COLO668 (cell line): ENCODE results near the gene POLN.
"Not testable (repeated sequence)": the region's sequence is repeated elsewhere in the genome, so short reads cannot be mapped to it uniquely, and the experiment has no call there.

Experiments used
- DNase-seq: peaks from one replicate; lab custom pipeline; 2025; ENCODE audit not compliant: unreplicated experiment; lab: John Stamatoyannopoulos, UW

Gene POLN

DNA sequence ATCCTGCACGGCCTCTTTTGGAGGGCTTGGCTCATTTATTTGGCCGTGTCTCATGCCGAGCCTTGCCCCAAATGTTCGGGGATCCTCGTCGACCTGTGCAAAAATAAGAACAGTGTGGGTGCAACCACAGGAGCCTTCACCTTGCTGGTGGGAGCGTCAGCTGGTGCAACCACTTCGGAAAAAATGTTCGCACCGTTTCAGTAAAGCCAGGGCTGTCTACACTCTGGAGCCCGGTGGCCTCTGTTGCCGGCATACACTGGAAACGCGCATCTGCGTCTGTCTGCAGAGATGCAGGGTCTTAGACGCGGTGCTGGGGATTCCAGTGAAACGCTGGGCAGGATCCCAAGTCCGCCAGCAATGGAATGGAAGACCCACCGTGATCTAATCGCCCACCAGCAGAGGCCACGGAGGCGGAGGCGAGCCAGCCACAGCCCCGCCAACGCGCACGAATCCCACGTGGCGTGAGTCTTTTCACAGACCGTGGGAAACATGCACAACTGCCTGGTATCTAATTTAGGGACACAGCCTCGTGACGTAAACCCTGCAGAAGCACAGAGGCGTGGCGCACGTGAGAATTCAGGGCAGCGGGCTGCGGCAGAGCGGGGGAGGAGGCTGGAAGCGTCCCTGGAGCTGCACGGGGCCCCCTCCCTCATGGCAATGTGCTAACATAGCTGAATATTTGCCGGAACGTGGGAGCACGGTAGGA is 33.8 kb upstream of the POLN start:
- DNase-seq = no peak

DNA sequence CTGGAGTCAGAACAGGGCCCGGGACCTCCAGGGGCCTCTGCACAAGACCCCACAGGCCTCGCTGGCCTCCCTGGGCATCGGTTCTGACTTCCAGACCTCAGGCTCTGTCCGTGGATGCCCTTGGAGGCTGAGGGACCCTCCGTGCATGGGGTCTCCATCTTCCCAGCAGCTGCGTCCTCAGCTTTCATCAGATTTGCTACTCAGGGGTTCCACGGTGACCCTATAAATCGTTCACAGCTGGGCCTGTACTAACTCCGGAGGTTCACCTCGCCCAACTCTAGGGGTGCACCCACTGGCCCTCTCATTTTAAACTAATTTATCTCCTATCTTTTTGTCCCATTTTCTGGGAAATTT is 33.1 kb upstream of the POLN start:
- not testable (repeated sequence) for DNase-seq

DNA sequence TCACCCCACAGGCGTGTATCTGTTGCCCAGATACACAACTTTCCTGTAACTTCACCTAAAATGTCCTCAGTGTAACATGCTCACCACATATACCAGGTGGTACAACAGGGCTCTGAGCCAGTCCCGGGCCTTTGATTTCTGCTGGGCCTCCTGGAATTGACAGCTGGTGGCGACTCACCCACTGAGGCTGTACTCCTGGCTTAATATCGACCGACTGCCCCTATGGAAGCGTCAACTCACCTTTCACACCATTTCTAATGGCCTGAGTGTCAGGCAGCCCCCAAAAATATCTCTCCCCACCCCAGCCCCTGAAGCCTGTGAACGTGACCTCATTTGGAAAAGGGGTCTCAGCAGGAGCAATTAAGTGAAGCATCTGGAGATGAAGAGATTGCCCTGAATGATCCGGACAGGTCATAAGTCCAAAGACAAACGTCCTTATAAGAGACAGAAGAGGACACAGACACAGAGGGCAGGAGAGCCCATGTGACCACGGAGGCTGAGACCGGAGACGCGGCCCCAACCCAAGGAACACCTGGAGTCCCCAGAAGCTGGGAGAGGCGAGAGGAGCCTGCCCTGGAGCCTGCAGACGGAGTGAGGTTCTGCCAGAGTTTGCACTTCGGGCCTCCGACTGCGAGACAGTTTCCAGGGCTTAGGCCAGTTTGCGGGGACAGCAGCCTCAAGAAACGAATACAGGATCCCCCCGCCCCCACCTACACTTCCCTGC is 32.6 kb upstream of the POLN start:
- DNase-seq = no peak

DNA sequence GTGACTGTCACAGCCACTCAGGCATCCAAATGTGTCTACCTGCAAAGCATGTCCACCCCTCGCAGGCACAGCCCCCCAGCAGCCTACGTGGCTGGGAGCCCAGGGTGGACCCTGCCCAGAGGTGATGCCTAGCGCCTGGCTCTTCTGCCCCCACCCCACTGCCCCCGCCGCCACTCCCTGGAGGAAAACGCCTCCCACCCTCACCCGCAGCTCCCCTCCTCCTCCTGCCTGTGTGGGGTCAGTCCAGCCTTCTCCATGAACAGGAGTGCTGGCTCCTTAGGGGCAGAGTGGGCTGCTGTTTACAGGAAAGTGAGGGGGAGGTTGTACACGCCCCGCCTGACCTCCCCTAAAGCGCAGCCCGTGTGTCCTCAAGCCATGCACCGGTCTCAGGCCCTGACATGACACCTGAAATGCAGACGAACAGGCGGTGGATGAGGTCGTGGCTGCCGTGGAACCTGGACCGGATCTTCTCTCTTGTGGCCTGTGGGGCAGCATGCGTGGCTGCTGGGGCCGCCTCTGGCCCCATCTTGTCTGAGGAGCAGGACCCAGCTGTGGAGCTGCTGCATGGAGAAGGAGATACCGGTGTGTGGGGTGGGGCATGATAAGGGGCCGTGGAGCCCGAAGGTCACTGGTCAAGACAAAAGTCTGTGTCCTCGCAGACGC is 31.9 kb upstream of the POLN start:
- DNase-seq = no peak

DNA sequence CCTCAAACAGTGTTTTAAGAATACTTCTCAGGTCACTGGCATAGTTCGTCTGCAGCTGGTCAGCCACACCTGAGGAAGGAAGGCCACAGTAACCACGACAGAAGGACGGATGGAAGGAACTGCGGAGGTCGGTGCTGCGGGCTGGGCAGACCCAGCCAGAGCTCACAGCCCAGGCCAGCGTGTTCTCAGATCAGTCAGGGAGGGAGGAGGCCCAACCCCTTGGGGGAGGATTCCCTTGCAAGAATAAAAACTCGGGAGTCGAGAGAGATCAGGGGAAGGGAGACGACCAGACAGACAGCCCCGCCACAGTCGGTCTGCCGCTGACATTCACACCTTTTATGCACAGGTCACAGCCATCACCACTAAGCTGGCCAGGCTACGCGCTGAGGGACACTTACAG is 31.3 kb upstream of the POLN start:
- DNase-seq = no peak

DNA sequence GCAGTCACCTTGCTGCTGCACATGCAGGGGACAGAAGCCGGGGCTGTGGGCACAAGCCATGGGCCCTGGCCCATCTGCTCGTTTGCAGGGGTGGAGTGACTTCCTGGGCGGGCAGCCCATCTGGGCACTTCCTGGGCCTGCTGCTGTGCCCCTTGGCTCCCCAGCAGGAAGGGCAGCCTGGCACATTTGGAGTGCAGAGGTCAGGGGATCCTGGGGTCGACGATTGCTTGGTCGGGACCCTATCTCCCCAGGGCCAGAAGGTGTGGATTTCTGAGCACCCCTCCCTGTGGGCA is 30.9 kb upstream of the POLN start:
- DNase-seq = no peak

DNA sequence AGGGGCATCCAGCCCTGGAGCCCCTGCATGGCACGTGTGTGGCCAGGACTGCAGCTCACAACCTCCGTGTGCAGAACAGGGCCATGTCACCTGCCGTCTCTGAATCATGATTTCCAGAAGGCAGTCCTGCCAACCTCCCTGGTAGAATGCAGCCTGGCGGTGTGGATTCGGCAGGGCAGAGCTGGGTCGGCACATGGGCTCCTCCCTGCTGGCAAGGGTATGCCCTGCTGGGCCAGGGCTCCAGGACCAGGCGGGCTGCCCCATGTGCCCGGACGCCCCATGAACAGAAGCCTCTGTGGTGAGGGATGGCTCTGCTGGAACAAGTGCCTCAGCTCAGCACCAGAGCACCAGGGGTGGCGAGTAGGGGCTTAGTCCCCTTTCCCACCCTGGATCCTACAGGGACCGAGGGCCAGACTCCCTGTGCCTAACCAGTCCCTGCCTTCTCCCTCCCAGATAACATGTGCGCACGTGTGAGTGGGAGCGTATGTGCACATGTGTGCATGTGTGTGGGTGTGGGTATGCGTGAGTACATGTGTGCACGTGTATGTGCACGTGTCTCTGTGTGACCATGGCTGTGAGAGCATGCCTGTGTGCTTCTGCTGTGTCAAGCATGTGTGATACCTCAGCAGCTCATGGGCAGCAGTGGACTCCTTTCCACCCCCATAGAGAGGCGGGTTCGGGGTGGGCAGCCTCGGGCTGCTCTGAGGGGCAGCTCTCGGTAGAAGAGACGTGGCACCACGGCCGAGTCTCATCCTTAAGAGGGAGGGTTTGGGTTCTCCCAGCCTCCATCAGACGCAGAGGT is 30.3 kb upstream of the POLN start:
- no peak for DNase-seq

DNA sequence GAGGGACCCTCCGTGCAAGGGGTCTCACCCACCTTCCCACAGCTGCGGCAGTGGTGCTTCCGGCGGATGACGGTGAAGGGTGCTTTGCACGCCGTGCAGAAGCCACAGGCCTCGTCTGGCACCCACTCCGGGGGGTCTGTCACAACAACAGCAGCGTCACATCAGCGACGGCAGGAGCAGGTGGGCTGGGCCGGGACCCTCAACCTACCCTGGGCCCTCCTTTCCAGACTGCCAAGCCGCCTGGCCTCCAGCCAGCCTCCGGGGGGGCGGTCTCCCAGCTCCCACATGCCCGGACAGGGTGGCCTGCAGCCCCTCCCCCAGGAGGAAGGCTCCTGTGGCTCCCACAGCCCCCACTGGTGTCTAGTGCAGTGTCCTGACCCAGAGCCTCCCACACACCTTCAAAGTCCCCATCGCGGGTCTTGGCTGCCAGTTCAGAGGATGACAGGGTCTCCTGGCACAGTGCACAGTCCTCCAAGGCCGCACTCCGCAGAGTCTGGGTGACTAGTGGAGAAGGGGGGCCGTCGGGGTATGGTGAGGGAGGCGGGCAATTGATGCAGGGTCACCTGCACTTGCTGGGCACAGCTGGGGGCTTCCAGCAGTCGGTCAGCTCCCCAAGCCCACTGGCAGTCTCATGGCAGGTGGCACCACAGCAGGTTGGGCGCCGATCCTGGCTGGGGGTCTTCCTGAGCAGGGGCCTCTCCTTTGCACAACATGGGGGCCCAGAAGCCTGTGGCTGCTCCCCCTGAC is 29.5 kb upstream of the POLN start:
- DNase-seq = no peak

DNA sequence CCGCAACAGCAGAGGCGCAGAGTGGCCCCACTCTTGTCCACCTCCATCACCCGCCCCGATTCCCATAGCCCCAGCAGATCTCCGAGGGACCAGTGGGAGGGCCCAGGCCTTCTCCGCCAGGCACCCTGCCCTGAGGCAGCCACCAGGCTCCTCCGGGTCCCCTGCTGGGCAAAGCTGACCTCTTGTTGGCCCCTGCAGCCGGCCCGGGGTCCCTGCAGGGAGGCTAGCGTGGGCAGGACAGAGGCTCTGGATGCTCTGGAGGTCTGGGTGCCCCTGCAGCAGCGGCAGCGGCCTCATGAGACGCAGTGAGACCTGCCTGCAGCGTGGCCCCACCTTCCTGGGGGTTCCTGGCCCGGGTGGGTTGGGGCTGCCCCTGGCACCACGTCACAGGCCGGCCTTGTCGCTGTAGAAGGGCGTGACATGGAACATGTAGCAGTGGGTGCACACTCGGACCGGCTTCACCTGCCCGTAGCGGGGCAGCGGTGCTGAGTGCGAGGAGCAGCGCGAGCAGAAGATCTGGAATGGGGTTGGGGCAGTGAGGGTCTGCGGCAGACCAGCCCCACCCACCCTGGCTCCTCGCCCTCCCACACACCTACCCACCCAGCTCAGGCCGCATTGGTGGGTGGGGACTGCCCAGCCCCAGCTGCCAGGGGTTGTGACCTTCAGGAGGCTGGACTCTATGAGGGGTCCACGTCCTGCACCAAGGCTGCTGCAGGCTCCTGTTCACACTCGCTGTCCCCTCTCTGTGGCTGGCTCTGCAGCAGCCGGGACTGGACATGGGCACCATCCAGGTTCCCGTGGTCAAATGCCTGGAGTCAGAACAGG is 28.6 kb upstream of the POLN start:
- no peak for DNase-seq

DNA sequence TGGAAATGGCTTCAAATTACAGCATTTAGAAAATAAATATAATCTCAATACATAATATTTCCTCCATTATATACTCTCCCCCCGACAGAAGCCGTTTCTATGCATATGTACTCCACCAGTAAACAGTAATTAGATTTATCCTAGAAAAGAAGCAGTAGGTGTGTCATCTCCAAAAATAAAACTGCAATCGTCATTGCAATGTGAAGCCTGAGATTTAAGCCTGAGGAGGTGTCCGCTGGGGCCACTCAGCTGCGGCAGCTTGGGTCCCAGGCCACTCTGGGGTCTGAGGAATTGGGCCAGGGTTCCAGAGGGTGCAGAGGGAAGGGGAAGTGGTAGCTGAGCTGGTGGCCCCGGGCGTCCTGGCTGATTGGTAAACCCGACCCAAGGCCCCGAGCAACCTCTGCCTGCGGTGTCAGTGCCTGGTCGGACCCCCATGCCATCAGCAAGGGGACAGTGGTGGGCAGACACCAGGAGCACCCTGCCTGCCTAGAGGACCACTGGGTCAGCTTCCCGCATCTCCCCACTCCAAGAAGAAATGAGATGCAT is 27.8 kb upstream of the POLN start:
- DNase-seq = no peak

DNA sequence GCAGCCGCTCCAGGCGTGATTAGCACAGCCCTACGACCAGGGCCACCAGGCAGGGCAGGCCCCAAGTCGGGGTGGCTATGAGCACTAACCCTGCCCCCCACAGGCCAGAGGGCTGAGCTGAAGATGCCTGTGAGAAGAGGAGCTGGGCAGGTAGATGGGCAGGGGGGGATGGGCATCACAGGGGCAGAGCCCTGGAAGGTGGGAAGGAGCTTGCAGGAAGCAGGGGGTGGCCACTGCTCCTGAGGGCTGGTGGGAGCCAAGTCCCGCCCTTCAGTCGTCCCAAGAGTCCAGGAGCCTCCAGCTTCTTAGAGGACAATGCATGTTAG is 27.2 kb upstream of the POLN start:
- DNase-seq = no peak

DNA sequence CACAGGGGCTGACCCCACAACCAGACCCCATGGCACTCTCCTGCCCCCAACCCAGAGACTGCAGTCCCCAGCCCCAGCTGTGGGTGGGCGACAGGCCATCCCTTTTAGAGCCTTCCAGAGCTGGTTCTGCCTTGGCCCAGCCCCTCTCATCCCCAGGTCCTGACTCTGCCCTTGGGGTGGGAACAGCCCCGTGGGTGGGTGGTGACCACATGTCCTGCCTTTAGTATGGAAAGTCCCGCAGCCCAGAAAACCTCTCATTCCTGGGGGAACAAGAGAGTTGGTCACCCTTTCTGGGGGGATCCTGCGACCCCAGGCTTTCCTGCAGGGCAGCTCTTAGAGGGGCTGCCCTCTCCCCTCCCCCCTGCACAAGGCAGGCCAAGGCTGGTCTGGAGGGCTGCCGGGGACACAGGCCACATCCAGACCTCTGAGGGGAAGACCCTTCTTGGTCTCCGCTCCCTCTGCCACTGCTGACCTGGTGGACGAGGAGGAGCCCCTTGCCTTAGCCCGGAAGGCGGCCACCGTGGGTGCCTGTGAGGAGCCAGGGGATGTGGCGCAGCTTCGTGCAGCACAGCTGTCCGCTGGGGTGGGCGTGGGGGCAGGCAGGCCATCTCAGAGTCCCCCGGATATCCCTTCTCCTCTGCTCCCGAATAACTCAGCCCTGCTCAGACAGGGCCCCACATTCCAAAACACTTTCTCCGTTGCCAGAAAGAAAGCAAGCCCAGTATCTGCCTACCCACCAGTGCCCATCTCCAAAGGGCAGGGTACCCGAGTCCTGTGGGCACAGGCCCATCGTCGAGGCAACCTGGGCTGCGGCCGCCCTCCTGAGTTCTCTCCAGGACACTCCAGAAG is 26.7 kb upstream of the POLN start:
- DNase-seq = no peak

DNA sequence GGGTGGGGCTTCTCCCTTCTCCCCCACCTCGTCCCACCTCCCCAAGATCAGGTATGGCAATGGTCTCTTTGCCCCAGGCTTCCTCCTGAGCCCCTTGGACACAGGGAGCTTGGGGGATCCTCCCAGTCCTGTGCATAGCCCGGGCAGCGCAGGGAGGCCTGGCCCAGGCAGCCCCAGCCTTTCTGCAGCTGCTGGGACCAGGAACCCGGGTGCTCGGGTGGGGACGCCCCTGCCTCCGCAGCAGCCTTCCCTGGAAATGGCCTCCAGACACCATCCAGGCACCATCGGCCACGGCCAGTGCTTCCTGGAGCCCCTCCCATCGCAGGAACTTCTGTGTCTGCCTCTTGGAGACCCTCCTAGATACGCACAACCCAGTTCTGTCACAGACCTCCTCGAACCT is 25.9 kb upstream of the POLN start:
- DNase-seq = no peak

DNA sequence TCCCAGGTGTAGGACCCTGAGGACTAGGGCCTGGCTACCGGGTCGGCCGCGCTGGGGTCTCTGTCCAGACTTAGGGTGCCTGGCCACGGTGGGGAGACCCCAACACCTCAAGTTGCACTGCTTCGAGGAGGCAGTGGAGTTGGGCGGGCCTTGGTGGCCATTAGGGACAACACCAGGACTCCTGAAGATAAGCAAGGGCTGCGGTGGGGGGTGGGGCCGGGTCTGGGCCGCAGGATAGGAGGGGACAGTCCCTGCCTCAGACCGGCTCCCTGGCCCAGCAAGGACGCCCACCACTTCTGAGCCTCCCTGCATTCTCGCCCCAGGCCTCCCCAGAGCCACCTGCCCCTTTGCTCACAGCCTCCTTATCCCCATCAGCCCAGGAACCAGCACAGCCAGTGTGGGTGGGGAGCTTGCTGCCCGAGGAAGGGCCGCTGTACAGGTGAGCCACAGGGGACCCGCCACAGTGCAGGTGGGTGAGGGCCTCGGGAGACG is 25.4 kb upstream of the POLN start:
- no peak for DNase-seq

DNA sequence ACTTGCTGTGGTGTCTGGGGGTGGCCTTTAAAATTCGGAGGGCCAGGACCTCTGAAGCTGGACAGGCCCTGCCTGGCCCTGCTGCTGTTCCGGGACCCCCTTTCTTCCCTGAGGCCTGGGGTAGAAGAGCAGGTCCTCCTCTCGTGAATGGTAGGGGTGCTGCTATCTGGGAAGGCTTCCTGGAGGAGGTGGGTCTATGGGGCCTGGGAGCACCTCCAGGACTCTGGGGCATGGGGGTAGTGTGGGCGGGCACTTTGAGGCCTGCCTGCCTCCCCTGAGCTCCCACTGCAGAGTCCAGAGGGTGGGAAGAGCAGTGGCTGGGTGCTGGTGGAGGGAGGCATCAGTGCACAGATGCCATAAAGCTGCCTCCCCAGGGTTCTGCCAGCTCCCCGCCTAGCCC is 24.9 kb upstream of the POLN start:
- DNase-seq = no peak

DNA sequence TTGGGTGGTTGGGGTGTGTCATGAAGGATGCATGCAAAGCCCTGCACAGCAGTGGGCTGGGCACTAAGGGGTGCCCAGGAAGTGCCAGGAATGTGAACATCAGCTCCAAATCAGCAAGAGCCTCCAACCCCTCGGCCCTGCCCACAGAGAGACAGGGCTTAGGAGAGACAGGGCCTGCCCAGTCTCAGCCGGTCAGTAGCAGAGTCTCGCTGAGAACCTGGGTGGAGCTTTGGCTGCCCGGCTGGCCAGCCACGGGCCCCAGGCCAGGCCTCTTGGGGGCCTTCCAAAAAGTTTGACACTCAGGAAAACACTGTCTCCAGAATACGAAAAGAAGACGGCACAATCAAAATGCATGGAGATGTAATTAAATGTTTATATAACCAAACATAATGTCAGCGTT is 24.3 kb upstream of the POLN start:
- DNase-seq = no peak

DNA sequence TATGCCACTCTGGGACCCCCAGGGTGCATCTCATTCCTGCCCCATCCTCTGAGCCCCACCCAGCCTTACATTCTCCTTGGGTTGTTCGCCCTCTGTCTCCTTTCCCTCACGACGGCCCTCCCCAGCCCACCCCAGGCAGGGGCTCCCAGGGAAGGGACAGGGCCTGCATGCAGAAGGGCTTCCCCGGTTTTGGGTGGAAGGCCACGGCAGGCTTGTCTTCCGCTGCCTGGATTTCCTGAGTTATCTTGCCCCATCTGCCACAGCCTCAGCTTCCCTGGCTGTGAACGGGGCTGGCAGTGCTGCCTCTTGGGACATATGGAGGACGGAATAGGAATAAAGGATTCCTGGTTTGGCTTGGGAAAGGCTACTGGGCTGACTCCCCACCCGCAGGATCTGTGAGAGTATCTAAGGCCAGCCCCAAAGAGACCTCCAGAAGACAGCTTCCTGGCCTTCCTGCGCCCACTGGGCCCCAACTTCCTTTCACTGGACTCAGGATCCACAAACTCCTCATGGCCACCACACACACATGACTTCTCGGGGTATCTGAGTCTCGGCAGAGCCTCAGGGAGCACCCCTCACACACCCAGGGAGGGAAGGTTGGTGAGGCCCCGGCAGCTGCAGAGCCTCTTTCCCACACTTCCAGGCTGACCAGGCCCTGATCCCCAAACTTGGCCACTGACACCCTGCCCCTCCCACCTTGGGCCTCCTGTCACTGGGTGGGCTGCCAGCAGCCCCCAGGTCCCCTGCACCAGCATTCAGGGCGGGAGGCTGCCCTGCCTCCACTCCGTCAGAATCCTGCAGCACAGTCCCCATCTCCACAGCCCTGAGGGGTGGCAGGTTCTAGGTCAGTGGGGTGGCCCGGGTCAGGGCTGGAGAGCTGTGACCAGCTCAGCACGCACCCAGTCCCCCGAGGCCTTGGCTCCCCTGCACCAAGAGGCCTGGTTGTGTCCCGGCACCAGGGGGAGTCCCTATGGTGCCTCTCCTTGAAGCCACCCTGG is 23.5 kb upstream of the POLN start:
- no peak for DNase-seq

DNA sequence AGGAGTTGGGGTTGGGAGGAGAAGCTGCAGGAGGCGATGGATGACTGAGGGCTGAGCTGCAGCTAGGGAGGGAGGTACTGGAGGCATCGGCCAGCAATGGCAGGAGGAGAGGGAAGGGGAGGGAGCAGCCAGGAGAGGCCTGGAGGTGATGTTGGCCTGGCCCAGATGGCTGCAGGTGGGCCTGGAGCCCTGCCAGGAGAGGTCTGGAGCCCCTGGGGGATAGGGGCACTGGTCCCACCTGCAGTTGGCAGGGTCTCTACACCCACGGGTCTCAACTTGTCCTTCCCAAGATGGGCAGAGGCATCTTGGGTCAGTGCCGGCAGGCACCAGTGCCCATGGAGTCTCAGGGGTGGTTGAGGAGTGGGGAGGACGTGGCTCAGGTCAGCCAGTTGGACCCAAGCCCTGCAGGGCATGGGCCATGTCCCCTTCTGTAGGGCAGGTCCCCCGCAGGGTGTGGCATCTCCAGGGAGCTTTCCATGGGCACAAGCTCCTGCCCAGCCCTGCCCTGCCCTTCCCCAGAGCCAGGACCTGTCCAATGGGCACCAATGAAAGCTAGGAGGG is 22.6 kb upstream of the POLN start:
- DNase-seq = peak; percentile 57
